Body of pancreas (tissue), 4 donors: ENCODE measurements around the gene GMPR.

Experiments
- CTCF ChIP-seq, 7 experiments: fragments of 450-650 bp in 4 of 7; fragments of 200-600 bp in 3 of 7; sonication (generic) in 3 of 7; IDR thresholded peaks; one replicate each; pipeline ENCODE4 v1.5.1; 2016 to 2019; ENCODE audit warnings: antibody characterized with exemption in 7 of 7
- POLR2A ChIP-seq, 3 donors: fragments of 450-650 bp; IDR thresholded peaks; one replicate each; pipeline ENCODE4 v1.6.1; 2016; ENCODE audit warnings: antibody characterized with exemption in 3 of 3, mild to moderate bottlenecking in 2 of 3

- no peak for TF ChIP-seq POLR2A (IDR thresholded peaks at IDR 0.05)
- no peak for TF ChIP-seq CTCF (IDR thresholded peaks at IDR 0.05)
Observed at GRCh38 chr6:16335176-16335575, 96.8 kb downstream of the GMPR start.
